Measurements from ENCODE around the gene NLGN1. TPM values are rescaled to one million over a fixed set of nuclear protein-coding genes. Genes with fewer than 3 reads are reported as not detected.

NLGN1 gene
- total RNA-seq, 1 experiment from 2014 or later = 5.2 TPM

- Histone ChIP-seq H3K4me2 (ENCODE audit: insufficient read depth, insufficient read length, low read length) (no peak overlapping the region), H3T11ph (ENCODE audit: low read length) (no peak overlapping the region), H2BK120ac (ENCODE audit: low read depth, low read length, poor library complexity, severe bottlenecking) (no peak overlapping the region), H3K4ac (ENCODE audit: low read depth, low read length) (no peak overlapping the region), H2BK15ac (ENCODE audit: low read depth, low read length) (no peak overlapping the region), H3K14ac (ENCODE audit: insufficient read depth, low read length) (no peak overlapping the region), H3K23me2 (ENCODE audit: insufficient read length, low read depth, low read length, poor library complexity, severe bottlenecking) (no peaks in the 10 kb centered on the region), H3K23ac (ENCODE audit: insufficient read length, low read depth, low read length) (no peak overlapping the region), H4K8ac (replicated peaks; ENCODE audit: insufficient read length, low read depth, low read length) (no peak overlapping the region), H3K27me3 (ENCODE audit: insufficient read depth, low read length) (no peaks in the 10 kb centered on the region), H3K79me2 (ENCODE audit: insufficient read depth, low read length) (no peaks in the 10 kb centered on the region), H3K9ac (ENCODE audit: extremely low read depth, insufficient read length, low read length) (no peak overlapping the region), H3K9me3 (ENCODE audit: control insufficient read depth, low read depth, low read length) (no peaks in the 10 kb centered on the region), H3K4me1 (ENCODE audit: insufficient read depth, low read length) (peaks cover 3% of the 10 kb centered on the region; the same call in 1 of the 2 replicates), H3K18ac (ENCODE audit: insufficient read length, low read depth, low read length) (no peak overlapping the region), H3K79me1 (ENCODE audit: insufficient read depth, low read depth, low read length, poor library complexity, severe bottlenecking) (no peaks in the 10 kb centered on the region), H4K5ac (ENCODE audit: insufficient read length, low read depth, low read length) (no peak overlapping the region), H4K20me1 (ENCODE audit: control insufficient read depth, insufficient read depth, insufficient read length) (no peaks in the 10 kb centered on the region), H3K27ac (ENCODE audit: insufficient read length, low read depth, low read length) (no peak overlapping the region), H2BK12ac (ENCODE audit: insufficient read length, low read depth, low read length) (no peak overlapping the region), H3K56ac (ENCODE audit: insufficient read length, low read depth, low read length) (no peak overlapping the region), H2AK5ac (ENCODE audit: insufficient read length, low read length) (no peak overlapping the region), H2AFZ (ENCODE audit: low read length) (no peak overlapping the region), H2BK5ac (ENCODE audit: insufficient read length, low read length) (no peak overlapping the region), H2BK20ac (ENCODE audit: low read depth, low read length, poor library complexity, severe bottlenecking) (no peak overlapping the region), H4K91ac (ENCODE audit: insufficient read length, low read depth, low read length) (no peak overlapping the region)
- Mint-ChIP-seq H3K36me3 (ENCODE audit: insufficient read depth in 1 of 3, low read depth in 3 of 3) (no peaks in the 10 kb centered on the region), H3K27ac (no peak overlapping the region), H3K27me3 (ENCODE audit: low read depth) (no peaks in the 10 kb centered on the region), H3K4me3 (no peak overlapping the region), H3K9me3 (no peaks in the 10 kb centered on the region), H3K4me1 (peaks cover 27 to 31% of the 10 kb centered on the region in 2 experiments)
- TF ChIP-seq CTCF (conservative IDR thresholded peaks at IDR 0.05) = no peak
- WGBS (ENCODE audit: extremely low coverage, insufficient read length, low lambda C conversion rate) = no CpG with 5 or more reads among the region's 2 CpGs
- no peak for DNase-seq
Measured at GRCh38 chr3:174098746-174099145, 701.2 kb downstream of the NLGN1 start.

Data from H9 (cell line).